HepG2 (cell line): ENCODE results near the gene SCRT2. TPM values are rescaled to one million over a fixed set of nuclear protein-coding genes. Genes with fewer than 3 reads are reported as not detected.

Source experiments
- AGO2 ChIP-seq: fragments of 200-400 bp; formaldehyde crosslinking; optimal IDR thresholded peaks from 2 replicates; pipeline ENCODE3; 2017; ENCODE audit warnings: mild to moderate bottlenecking, low read depth, low read length, moderate library complexity
- CSRNP1 ChIP-seq: sonication (generic); formaldehyde crosslinking; IDR thresholded peaks from 2 replicates; pipeline ENCODE4 v1.8.1; 2023; ENCODE audit warnings: mild to moderate bottlenecking, missing genetic modification reagents
- DNMT3B ChIP-seq: conservative IDR thresholded peaks from 2 replicates; pipeline ENCODE4 v1.6.1; 2016; ENCODE audit warnings: missing biosample characterization, control low read depth
- IKZF5 ChIP-seq: IDR thresholded peaks from 2 replicates; pipeline ENCODE4 v1.6.1; 2018; ENCODE audit warnings: missing genetic modification reagents, mild to moderate bottlenecking, missing compliant biosample characterization
- LBX2 ChIP-seq: sonication (generic); formaldehyde crosslinking; IDR thresholded peaks from 2 replicates; pipeline ENCODE4 v1.5.0; 2020; ENCODE audit warnings: missing genetic modification reagents, mild to moderate bottlenecking, borderline replicate concordance
- MIER3 ChIP-seq: IDR thresholded peaks from 2 replicates; pipeline ENCODE4 v1.6.1; 2016; ENCODE audit warnings: missing compliant biosample characterization, borderline replicate concordance
- MZF1 ChIP-seq: sonication (generic); formaldehyde crosslinking; IDR thresholded peaks from 2 replicates; pipeline ENCODE4 v1.8.1; 2023; ENCODE audit warnings: mild to moderate bottlenecking, missing genetic modification reagents, borderline replicate concordance
- NFKB2 ChIP-seq: sonication (generic); formaldehyde crosslinking; IDR thresholded peaks from 2 replicates; pipeline ENCODE4 v1.4.0; 2020; ENCODE audit warnings: missing genetic modification reagents, borderline replicate concordance
- NR1H2 ChIP-seq: sonication (generic); formaldehyde crosslinking; IDR thresholded peaks from 2 replicates; pipeline ENCODE4 v1.8.1; 2022; ENCODE audit warnings: low read depth, missing genetic modification reagents, borderline replicate concordance
- PHF8 ChIP-seq: sonication (generic); formaldehyde crosslinking; IDR thresholded peaks from 2 replicates; pipeline ENCODE4 v1.5.0; 2020; ENCODE audit warnings: missing genetic modification reagents
- POGK ChIP-seq: sonication (generic); formaldehyde crosslinking; conservative IDR thresholded peaks from 2 replicates; pipeline ENCODE4 v1.8.0; 2022; ENCODE audit warnings: mild to moderate bottlenecking, moderate library complexity, missing genetic modification reagents
- POLR2G ChIP-seq: fragments of 200-400 bp; formaldehyde crosslinking; IDR thresholded peaks from 2 replicates; pipeline ENCODE4 v1.6.1; 2018; ENCODE audit warnings: mild to moderate bottlenecking, low read depth, low read length, moderate library complexity
- RCOR2 ChIP-seq: IDR thresholded peaks from 2 replicates; pipeline ENCODE4 v1.6.1; 2016; ENCODE audit warnings: missing biosample characterization, missing genetic modification reagents
- THAP9 ChIP-seq: sonication (generic); formaldehyde crosslinking; IDR thresholded peaks from 2 replicates; pipeline ENCODE4; 2020; ENCODE audit warnings: missing genetic modification reagents, mild to moderate bottlenecking, borderline replicate concordance
- ZC3H4 ChIP-seq: sonication (generic); formaldehyde crosslinking; IDR thresholded peaks from 2 replicates; pipeline ENCODE4 v1.4.0; 2020; ENCODE audit warnings: missing genetic modification reagents, borderline replicate concordance
- ZFX ChIP-seq: sonication (generic); formaldehyde crosslinking; IDR thresholded peaks from 2 replicates; pipeline ENCODE4 v1.4.0; 2020; ENCODE audit warnings: mild to moderate bottlenecking, low read depth, missing genetic modification reagents, moderate library complexity
- ZKSCAN1 ChIP-seq: fragments of 150-350 bp; IDR thresholded peaks from 2 replicates; pipeline ENCODE4 v1.6.1; 2014; ENCODE audit warnings: low read length
- ZNF333 ChIP-seq: sonication (generic); formaldehyde crosslinking; IDR thresholded peaks from 2 replicates; pipeline ENCODE4 v1.4.0; 2020; ENCODE audit warnings: mild to moderate bottlenecking, missing genetic modification reagents, borderline replicate concordance
- ZNF343 ChIP-seq: sonication (generic); formaldehyde crosslinking; IDR thresholded peaks from 2 replicates; pipeline ENCODE4 v1.4.0; 2020; ENCODE audit warnings: mild to moderate bottlenecking, missing genetic modification reagents
- ZNF678 ChIP-seq: sonication (generic); formaldehyde crosslinking; IDR thresholded peaks from 2 replicates; pipeline ENCODE4 v1.4.0; 2020; ENCODE audit warnings: mild to moderate bottlenecking, missing genetic modification reagents
- ZNF790 ChIP-seq: sonication (generic); formaldehyde crosslinking; IDR thresholded peaks from 2 replicates; pipeline ENCODE4 v1.8.0; 2022; ENCODE audit warnings: missing genetic modification reagents, mild to moderate bottlenecking, borderline replicate concordance
- ZSCAN21 ChIP-seq: sonication (generic); formaldehyde crosslinking; IDR thresholded peaks from 2 replicates; pipeline ENCODE4 v1.8.0; 2022; ENCODE audit warnings: mild to moderate bottlenecking, missing genetic modification reagents, moderate library complexity, borderline replicate concordance
- polyA plus RNA-seq, 8 experiments: library from polyadenylated mRNA; depleted of rRNA in 3 of 8; stranded (reverse) in 7 of 8; unstranded in 1 of 8; fragments of >200 nt; fragmentation: Illumina TruSeq in 4 of 8; extraction: Trizol in 4 of 8; gene quantifications; 2 replicates each; pipeline versions ENCODE4 v1.2.1 to v1.2.3, GENCODE V29; 2011 to 2016; ENCODE audit warnings: low read depth in 4 of 8, missing spikeins in 1 of 8, mixed read lengths in 1 of 8; ENCODE audit not compliant: insufficient read depth in 1 of 8
- total RNA-seq, 5 experiments: library from RNA; depleted of rRNA; stranded (reverse); fragments of >200 nt; fragmentation: Illumina TruSeq; extraction: Trizol; gene quantifications; 2 replicates each; pipeline ENCODE4 v1.2.3, GENCODE V29; 2016; ENCODE audit warnings: low read depth in 1 of 5

The SCRT2 gene
- total and polyA plus RNA-seq, 2 of the 13 experiments (the other 11 are each of a cell fraction or from before 2014, with no cell fraction given), result not detected

GRCh38 chr20:652615-653109 is 22.9 kb downstream of the SCRT2 start (continued):
- TF ChIP-seq MZF1 (CRISPR knock-in tag) (no peak), CSRNP1 (CRISPR knock-in tag) (peak; percentile 94), THAP9 (CRISPR knock-in tag) (peak; percentile 77), RCOR2 (CRISPR knock-in tag) (peak; percentile 94), NFKB2 (CRISPR knock-in tag) (peak; percentile 58; the same call in 1 of the 2 replicates), ZNF790 (CRISPR knock-in tag) (no peak), ZKSCAN1 (no peak), LBX2 (CRISPR knock-in tag) (peak; percentile 12; the same call in 1 of the 2 replicates), ZNF678 (CRISPR knock-in tag) (no peak), ZSCAN21 (CRISPR knock-in tag) (peak; percentile 83; the same call in 1 of the 2 replicates), DNMT3B (no peak), ZNF343 (no peak), ZFX (CRISPR knock-in tag) (peak; percentile 85), ZNF333 (CRISPR knock-in tag) (peak; percentile 19; the same call in 1 of the 2 replicates), PHF8 (CRISPR knock-in tag) (peak; percentile 77; the same call in 1 of the 2 replicates), IKZF5 (CRISPR knock-in tag) (no peak), POLR2G (peak; percentile 28; the same call in 1 of the 2 replicates), ZC3H4 (peak; percentile 72; the same call in 1 of the 2 replicates), POGK (CRISPR knock-in tag) (peak; percentile 27; the same call in 1 of the 2 replicates), MIER3 (CRISPR knock-in tag) (0 out of 2 replicates have a peak, but pooled peaks have one; percentile 8), NR1H2 (CRISPR knock-in tag) (no peak; the same call in 1 of the 2 replicates), AGO2 (peak; percentile 91)
